ENCODE data around the gene CYP2F1. TPM values are rescaled to one million over a fixed set of nuclear protein-coding genes. Genes with fewer than 3 reads are reported as not detected.

CYP2F1 gene
- total and polyA plus RNA-seq, 9 of the 15 experiments (the other 6 are each of a cell fraction or from before 2014, with no cell fraction given), result 0.03 to 0.77 (median 0.18) TPM; not detected in 1

DNA sequence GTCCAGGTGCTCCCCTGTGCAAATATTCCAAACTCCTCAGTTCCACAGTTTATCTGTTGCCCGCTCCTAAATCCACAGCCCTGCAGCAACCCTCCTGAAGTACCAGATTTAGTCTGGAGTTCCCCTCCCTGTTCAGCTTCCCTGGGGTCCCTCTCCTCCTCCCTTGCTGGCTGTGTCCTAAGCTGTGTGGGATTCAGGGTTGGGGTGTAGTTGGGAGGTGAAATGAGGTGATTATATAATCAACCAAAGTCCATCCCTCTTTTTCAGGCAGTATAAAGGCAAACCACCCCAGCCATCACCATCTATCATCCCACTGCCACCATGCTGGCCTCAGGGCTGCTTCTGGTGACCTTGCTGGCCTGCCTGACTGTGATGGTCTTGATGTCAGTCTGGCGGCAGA, 26.1 kb upstream of the CYP2F1 start, which contains the start of gene CYP2A13:
TSS of gene CYP2A13 (plus strand) at position 301 of the 400 bp plus-strand sequence. CDS start at position 322, 21 bp downstream.
- POLR2A ChIA-PET, result interaction anchor here (0.7 kb wide), 1 partner anchor 361 kb away, joined by 3 read pairs; no protein-coding TSS in a partner anchor
- Histone ChIP-seq H3K9me3 (replicated peaks; ENCODE audit: control insufficient read depth, insufficient read depth, low read depth, low read length) (no peaks in the 10 kb centered on the region), H3K4me2 (ENCODE audit: insufficient read depth, low read length) (no peak within 1 kb of the TSS), H4K20me1 (replicated peaks; ENCODE audit: control insufficient read depth, insufficient read depth, low read length) (no peaks in the 10 kb centered on the region), H3K4me1 (replicated peaks in 1 of 2; ENCODE audit: control insufficient read depth in 2 of 2, insufficient read depth in 2 of 2, low read length in 2 of 2) (no peaks in the 10 kb centered on the region), H3K27ac (ENCODE audit: extremely low read depth, low read depth, low read length) (no peak within 1 kb of the TSS), H3K27me3 (ENCODE audit: control insufficient read depth in 2 of 2, insufficient read depth in 2 of 2, low read length in 2 of 2) (peaks cover 0 to 51% of the 10 kb centered on the region in 2 experiments; a peak in 2 of 5 replicates), H3K36me3 (ENCODE audit: control insufficient read depth, insufficient read depth, low read length) (no peaks in the 10 kb centered on the region), H2AFZ (ENCODE audit: low read depth, low read length) (no peak within 1 kb of the TSS), H3K9me1 (ENCODE audit: control insufficient read depth, insufficient read depth, low read length) (no peaks in the 10 kb centered on the region), H3K9ac (ENCODE audit: insufficient read depth in 1 of 2, low read depth in 2 of 2, low read length in 2 of 2) (no peak within 1 kb of the TSS), H3K79me2 (ENCODE audit: control insufficient read depth, insufficient read depth, low read length) (no peaks in the 10 kb centered on the region), H3K4me3 (no peak within 1 kb of the TSS)
- ATAC-seq, result no peak
- 6% methylated on average over 2 of the region's 2 CpGs for WGBS (ENCODE audit: insufficient coverage, low coverage, missing lambda C conversion rate)
- BruUV-seq (replicated peaks), result no TSS peak
- no peak for TF ChIP-seq KLF10 (CRISPR knock-in tag; IDR thresholded peaks at IDR 0.05)
- TF ChIP-seq, protein P1, sequence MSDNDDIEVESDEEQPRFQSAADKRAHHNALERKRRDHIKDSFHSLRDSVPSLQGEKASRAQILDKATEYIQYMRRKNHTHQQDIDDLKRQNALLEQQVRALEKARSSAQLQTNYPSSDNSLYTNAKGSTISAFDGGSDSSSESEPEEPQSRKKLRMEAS (CRISPR knock-in tag; IDR thresholded peaks at IDR 0.05), result no peak
- TF ChIP-seq NR2F6 (CRISPR knock-in tag; IDR thresholded peaks at IDR 0.05), result no peak
- CTCF ChIA-PET (ENCODE audit: low intra/inter-chr PET ratio), result no interaction called here
- DNase-seq (ENCODE audit: extremely low read depth in 1 of 4, low spot score in 3 of 4), result no peak
- no peak for FAIRE-seq
- in situ Hi-C loops (cut with MboI), result no loop called here
- intact Hi-C loops (cut with micrococcal nuclease), result no loop called here

- H3K4me2 ChIP-seq (ENCODE audit: insufficient read depth, low read length), result no peak overlapping the region
- peaks cover 0 to 57% of the 10 kb centered on the region in 2 experiments; a peak in 3 of 5 replicates for H3K27me3 ChIP-seq (ENCODE audit: control insufficient read depth in 2 of 2, insufficient read depth in 2 of 2, low read length in 2 of 2)
- H2AFZ ChIP-seq (ENCODE audit: low read depth, low read length), result no peak overlapping the region
- 8% methylated on average over 31 of the region's 32 CpGs for WGBS (ENCODE audit: insufficient coverage, low coverage, missing lambda C conversion rate)
- no peaks in the 10 kb centered on the region for H3K9me1 ChIP-seq (ENCODE audit: control insufficient read depth, insufficient read depth, low read length)
- ChIA-PET CTCF (ENCODE audit: low intra/inter-chr PET ratio) (no interaction called here), POLR2A (no interaction called here)
- H3K4me1 ChIP-seq (replicated peaks in 1 of 2; ENCODE audit: control insufficient read depth in 2 of 2, insufficient read depth in 2 of 2, low read length in 2 of 2), result no peaks in the 10 kb centered on the region; a peak in 1 of 5 replicates
- H3K9me3 ChIP-seq (replicated peaks; ENCODE audit: control insufficient read depth, insufficient read depth, low read depth, low read length), result no peaks in the 10 kb centered on the region
- no peak for ATAC-seq
- no peak overlapping the region for H3K27ac ChIP-seq (ENCODE audit: extremely low read depth, low read depth, low read length)
- no peaks in the 10 kb centered on the region for H3K79me2 ChIP-seq (ENCODE audit: control insufficient read depth, insufficient read depth, low read length)
- no peaks in the 10 kb centered on the region for H3K36me3 ChIP-seq (ENCODE audit: control insufficient read depth, insufficient read depth, low read length)
- no peaks in the 10 kb centered on the region for H4K20me1 ChIP-seq (replicated peaks; ENCODE audit: control insufficient read depth, insufficient read depth, low read length)
- in situ Hi-C loops (cut with MboI), result no loop called here
- DNase-seq (ENCODE audit: extremely low read depth in 1 of 4, low spot score in 3 of 4), result no peak
- no TSS peak for BruUV-seq (replicated peaks)
- FAIRE-seq, result no peak
- H3K9ac ChIP-seq (ENCODE audit: insufficient read depth in 1 of 2, low read depth in 2 of 2, low read length in 2 of 2), result no peak overlapping the region
- no peak overlapping the region for H3K4me3 ChIP-seq
- intact Hi-C loops (cut with micrococcal nuclease), result no loop called here
- TF ChIP-seq ZFPM2 (CRISPR knock-in tag; IDR thresholded peaks at IDR 0.05), result no peak
- no peak for TF ChIP-seq ZNF239 (CRISPR knock-in tag; IDR thresholded peaks at IDR 0.05)
- no peak for TF ChIP-seq BRD9 (IDR thresholded peaks at IDR 0.05; ENCODE audit: low read depth, partially characterized antibody)
- TF ChIP-seq HLTF (IDR thresholded peaks at IDR 0.05), result no peak
- TF ChIP-seq ELK1 (CRISPR knock-in tag; IDR thresholded peaks at IDR 0.05), result no peak
- no peak for TF ChIP-seq GTF2E2 (tag; IDR thresholded peaks at IDR 0.05)
- no peak for TF ChIP-seq SMAD2 (IDR thresholded peaks at IDR 0.05; ENCODE audit: low read depth, low read length)
- TF ChIP-seq RFX7 (CRISPR knock-in tag; IDR thresholded peaks at IDR 0.05), result no peak
- TF ChIP-seq SP1 (CRISPR knock-in tag; IDR thresholded peaks at IDR 0.05), result no peak
- TF ChIP-seq ZC3H4 (CRISPR knock-in tag; IDR thresholded peaks at IDR 0.05; ENCODE audit: borderline replicate concordance), result no peak
- no peak for TF ChIP-seq SPI1 (IDR thresholded peaks at IDR 0.05; ENCODE audit: borderline replicate concordance, low read depth, low read length)
- no peak for TF ChIP-seq NR1H2 (CRISPR knock-in tag; IDR thresholded peaks at IDR 0.05)
- TF ChIP-seq FOXA3 (CRISPR knock-in tag; conservative IDR thresholded peaks at IDR 0.05 in 1 of 2, IDR thresholded peaks at IDR 0.05 in 1 of 2), result no peak
- no peak for TF ChIP-seq TCF7L2 (IDR thresholded peaks at IDR 0.05; ENCODE audit: low read depth, low read length)
- TF ChIP-seq TRIM28 (IDR thresholded peaks at IDR 0.05), result no peak
Measured at GRCh38 chr19:41089959-41090358, 24.3 kb upstream of the CYP2F1 start.
